Fibroblast of lung (primary cell): ENCODE results near the gene AKAP8. TPM values are rescaled to one million over a fixed set of nuclear protein-coding genes. Genes with fewer than 3 reads are reported as not detected.

Experiments used
- DNase-seq, 2 donors: peaks; one replicate each; pipeline versions ENCODE4 v3.0.0 to v3.0.0-alpha.2; 2010; ENCODE audit warnings: low read depth in 2 of 2
- H2AFZ ChIP-seq: 2 replicates; pipeline ENCODE4 v1.5.1; 2012; ENCODE audit warnings: low read length, control low read depth, inconsistent platforms
- H3K27ac ChIP-seq: 2 replicates; pipeline ENCODE4 v1.5.1; 2011; ENCODE audit warnings: low read length, control low read depth; ENCODE audit not compliant: insufficient read depth
- H3K27me3 ChIP-seq: 2 replicates; pipeline ENCODE4 v1.5.1; 2011; ENCODE audit warnings: mild to moderate bottlenecking, low read length; ENCODE audit not compliant: control insufficient read depth, insufficient read depth
- H3K36me3 ChIP-seq: 2 replicates; pipeline ENCODE4 v1.5.1; 2011; ENCODE audit warnings: low read length; ENCODE audit not compliant: control insufficient read depth, insufficient read depth
- H3K4me1 ChIP-seq: 2 replicates; pipeline ENCODE4 v1.5.1; 2011; ENCODE audit warnings: low read length; ENCODE audit not compliant: control insufficient read depth, insufficient read depth; ENCODE audit errors: extremely low read depth
- H3K4me2 ChIP-seq: 2 replicates; pipeline ENCODE4 v1.5.1; 2011; ENCODE audit warnings: low read length, control low read depth; ENCODE audit not compliant: insufficient read depth; ENCODE audit errors: extremely low read depth
- H3K4me3 ChIP-seq, 4 experiments: fragments of 200-600 bp in 1 of 4; sonication (generic) in 1 of 4; replicated peaks in 1 of 4; 2 replicates each; pipeline ENCODE4 v1.5.1; 2011 to 2016; ENCODE audit warnings: low read length in 4 of 4, low read depth in 3 of 4, mild to moderate bottlenecking in 3 of 4, control low read depth in 2 of 4, inconsistent platforms in 1 of 4, mixed read lengths in 1 of 4; ENCODE audit not compliant: insufficient read depth in 1 of 4; ENCODE audit errors: control extremely low read depth in 1 of 4
- H3K79me2 ChIP-seq: 2 replicates; pipeline ENCODE4 v1.5.1; 2012; ENCODE audit warnings: mild to moderate bottlenecking, low read length, inconsistent platforms; ENCODE audit not compliant: control insufficient read depth, insufficient read depth
- H3K9ac ChIP-seq: 2 replicates; pipeline ENCODE4 v1.5.1; 2011; ENCODE audit warnings: mild to moderate bottlenecking, low read length, control low read depth; ENCODE audit not compliant: insufficient read depth
- H3K9me3 ChIP-seq: 2 replicates; pipeline ENCODE4 v1.5.1; 2012; ENCODE audit warnings: low read depth, low read length; ENCODE audit not compliant: control insufficient read depth, insufficient read depth
- H4K20me1 ChIP-seq: 2 replicates; pipeline ENCODE4 v1.5.1; 2011; ENCODE audit warnings: low read length; ENCODE audit not compliant: control insufficient read depth, insufficient read depth; ENCODE audit errors: extremely low read depth
- EZH2 ChIP-seq: IDR thresholded peaks from 2 replicates; pipeline ENCODE4 v1.5.1; 2012; ENCODE audit warnings: low read length, control low read depth, mild to moderate bottlenecking; ENCODE audit errors: missing control alignments
- polyA plus RNA-seq, 2 donors: library from polyadenylated mRNA; depleted of rRNA in 1 of 2; stranded (reverse) in 1 of 2; unstranded in 1 of 2; fragments of >200 nt; gene quantifications; 2 replicates each; pipeline ENCODE4 v1.2.1, GENCODE V29; 2011 to 2012; ENCODE audit warnings: missing spikeins in 1 of 2
- total RNA-seq: library from RNA; depleted of rRNA; stranded (reverse); fragments of >200 nt; gene quantifications from 2 replicates; pipeline ENCODE4 v1.2.1, GENCODE V29; 2014
- TF ChIP-seq, protein P1 (sequence below), 2 donors: IDR thresholded peaks in 1 of 2; conservative IDR thresholded peaks in 1 of 2; 1 replicate in 1 of 2; 2 replicates in 1 of 2; pipeline ENCODE4 v1.5.1; 2011 to 2012; ENCODE audit warnings: low read length in 2 of 2, control low read depth in 1 of 2, inconsistent platforms in 1 of 2, low read depth in 1 of 2, mild to moderate bottlenecking in 1 of 2

AKAP8 gene
- total and polyA plus RNA-seq, 2 donors (not counting 1 experiment from before 2014, with no cell fraction given), result 9.9 to 13.0 TPM

DNA sequence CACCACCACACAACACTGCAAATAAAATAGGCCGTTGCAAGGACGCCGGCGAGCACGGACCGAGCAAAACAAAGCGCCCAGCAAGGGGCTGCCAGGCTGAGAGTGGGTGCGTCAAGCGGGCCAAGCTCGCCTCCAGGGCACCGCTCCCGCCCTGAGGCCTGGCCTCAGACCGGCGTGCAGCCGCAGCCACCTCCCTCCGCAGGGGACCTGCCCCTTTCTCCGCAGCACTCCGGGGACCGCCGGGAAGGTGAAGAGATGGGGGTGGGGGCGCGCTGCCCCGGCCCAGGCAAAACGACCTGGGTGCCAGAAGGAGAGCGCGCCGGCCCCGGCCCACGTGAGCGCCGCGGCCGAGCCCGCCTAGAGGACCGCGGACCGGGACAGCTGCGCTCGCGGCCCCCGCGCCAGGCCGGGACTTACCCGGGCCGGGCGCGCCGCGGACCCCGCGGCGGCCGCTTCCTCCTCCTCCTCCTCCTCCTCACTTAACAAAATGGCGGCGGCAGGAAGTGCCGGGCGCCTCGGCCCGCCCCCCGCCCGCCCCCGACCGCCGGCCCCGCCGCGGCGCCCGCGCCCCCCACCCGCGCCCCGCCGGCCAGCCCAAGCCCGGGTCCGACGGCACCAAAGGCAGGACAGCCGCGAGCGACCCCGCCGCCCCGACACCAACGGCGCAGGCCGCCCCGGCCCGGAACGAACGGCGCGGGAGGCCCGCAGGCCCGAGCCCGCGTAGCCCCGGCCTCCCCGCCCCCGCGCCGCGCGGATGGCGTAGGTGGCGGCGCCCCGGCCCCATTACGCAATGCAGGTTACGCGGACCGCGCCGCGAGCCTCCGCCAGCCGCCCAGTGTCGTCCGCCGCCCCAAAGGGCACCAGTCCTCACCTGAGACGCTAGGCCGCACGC is 47.9 kb downstream of the AKAP8 start:
- peak overlapping the region; percentile 87 to 95 (median 90) for H3K4me3 ChIP-seq
- no peak overlapping the region for H2AFZ ChIP-seq
- H3K27me3 ChIP-seq, result no peaks in the 10 kb centered on the region
- H3K4me2 ChIP-seq, result peak overlapping the region; percentile 90
- H4K20me1 ChIP-seq, result peaks cover 2% of the 10 kb centered on the region
- H3K27ac ChIP-seq, result peak overlapping the region; percentile 94
- peak; percentile 32 to 33 for DNase-seq
- no peaks in the 10 kb centered on the region for H3K9me3 ChIP-seq
- no peak for TF ChIP-seq EZH2
- TF ChIP-seq, protein P1, sequence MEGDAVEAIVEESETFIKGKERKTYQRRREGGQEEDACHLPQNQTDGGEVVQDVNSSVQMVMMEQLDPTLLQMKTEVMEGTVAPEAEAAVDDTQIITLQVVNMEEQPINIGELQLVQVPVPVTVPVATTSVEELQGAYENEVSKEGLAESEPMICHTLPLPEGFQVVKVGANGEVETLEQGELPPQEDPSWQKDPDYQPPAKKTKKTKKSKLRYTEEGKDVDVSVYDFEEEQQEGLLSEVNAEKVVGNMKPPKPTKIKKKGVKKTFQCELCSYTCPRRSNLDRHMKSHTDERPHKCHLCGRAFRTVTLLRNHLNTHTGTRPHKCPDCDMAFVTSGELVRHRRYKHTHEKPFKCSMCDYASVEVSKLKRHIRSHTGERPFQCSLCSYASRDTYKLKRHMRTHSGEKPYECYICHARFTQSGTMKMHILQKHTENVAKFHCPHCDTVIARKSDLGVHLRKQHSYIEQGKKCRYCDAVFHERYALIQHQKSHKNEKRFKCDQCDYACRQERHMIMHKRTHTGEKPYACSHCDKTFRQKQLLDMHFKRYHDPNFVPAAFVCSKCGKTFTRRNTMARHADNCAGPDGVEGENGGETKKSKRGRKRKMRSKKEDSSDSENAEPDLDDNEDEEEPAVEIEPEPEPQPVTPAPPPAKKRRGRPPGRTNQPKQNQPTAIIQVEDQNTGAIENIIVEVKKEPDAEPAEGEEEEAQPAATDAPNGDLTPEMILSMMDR (conservative IDR thresholded peaks at IDR 0.05 in 1 of 2, IDR thresholded peaks at IDR 0.05 in 1 of 2; ENCODE audit: low read depth in 1 of 2, low read length in 2 of 2), result no peak
- H3K79me2 ChIP-seq, result peaks cover 59% of the 10 kb centered on the region
- peak overlapping the region; percentile 93 for H3K9ac ChIP-seq
- no peaks in the 10 kb centered on the region for H3K36me3 ChIP-seq
- H3K4me1 ChIP-seq, result peaks cover 8% of the 10 kb centered on the region

DNA sequence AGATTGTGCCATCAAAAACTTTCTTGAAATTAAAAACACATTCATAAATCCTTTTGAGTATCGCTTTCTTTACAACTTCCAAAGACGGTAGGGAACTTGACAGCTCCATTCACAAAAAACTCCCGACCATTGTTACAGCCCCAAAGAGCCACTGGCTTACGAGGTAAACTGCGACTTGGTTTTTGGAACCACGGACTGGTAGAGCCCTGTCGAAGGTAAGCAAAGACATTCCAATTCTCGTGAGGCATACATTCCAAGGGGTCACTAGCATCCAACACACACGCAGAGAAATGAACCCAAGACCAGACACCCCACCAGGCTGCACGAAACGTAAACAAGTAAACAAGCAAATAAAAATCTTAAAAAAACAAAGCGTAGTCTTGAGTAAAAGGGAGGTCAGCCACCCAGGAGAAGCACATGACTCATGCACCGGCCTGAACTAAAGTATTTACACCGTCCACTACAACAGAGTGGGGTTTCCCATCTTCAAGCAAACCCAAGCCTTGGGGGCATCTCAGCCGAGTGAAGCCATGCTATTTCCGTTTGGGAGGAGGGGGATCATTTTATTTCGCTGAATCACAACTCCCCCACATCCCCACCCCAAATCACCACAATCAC is 48.7 kb downstream of the AKAP8 start:
- H3K4me2 ChIP-seq, result peak overlapping the region; percentile 90
- no peaks in the 10 kb centered on the region for H3K27me3 ChIP-seq
- H3K4me3 ChIP-seq, result peak overlapping the region; percentile 87 to 95 (median 90)
- H3K36me3 ChIP-seq, result no peaks in the 10 kb centered on the region
- no peak overlapping the region for H2AFZ ChIP-seq
- H3K4me1 ChIP-seq, result peaks cover 13% of the 10 kb centered on the region
- peak overlapping the region; percentile 93 for H3K9ac ChIP-seq
- peak overlapping the region; percentile 94 for H3K27ac ChIP-seq
- H3K9me3 ChIP-seq, result no peaks in the 10 kb centered on the region
- TF ChIP-seq, protein P1 (conservative IDR thresholded peaks at IDR 0.05 in 1 of 2, IDR thresholded peaks at IDR 0.05 in 1 of 2; ENCODE audit: low read depth in 1 of 2, low read length in 2 of 2), result no peak
- no peak for TF ChIP-seq EZH2
- H3K79me2 ChIP-seq, result peaks cover 67% of the 10 kb centered on the region
- peak; percentile 52 to 86 for DNase-seq
- peaks cover 2% of the 10 kb centered on the region for H4K20me1 ChIP-seq

DNA sequence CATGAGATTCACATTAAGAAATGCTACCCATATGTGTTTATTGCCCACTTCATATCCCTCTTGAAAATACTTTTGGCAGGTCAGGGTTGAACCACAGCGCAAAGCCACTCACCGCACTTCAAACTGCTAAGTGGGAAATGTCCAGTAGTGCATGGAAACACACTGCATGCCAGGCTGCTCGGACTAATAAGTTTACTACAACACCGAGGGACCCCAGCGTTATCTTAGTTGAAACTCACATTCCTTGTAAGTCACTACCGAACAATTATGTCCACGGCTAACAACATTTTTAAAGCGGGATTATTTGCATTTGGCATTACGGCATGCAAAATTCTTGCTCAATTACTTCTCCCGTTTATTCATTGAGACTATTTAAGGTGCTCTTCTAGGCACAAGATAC is 51.3 kb downstream of the AKAP8 start:
- no peak overlapping the region for H3K27ac ChIP-seq
- H3K4me3 ChIP-seq, result peak overlapping the region in 1 of 4 experiments; percentile 25
- no peaks in the 10 kb centered on the region for H3K36me3 ChIP-seq
- no peak overlapping the region for H2AFZ ChIP-seq
- H3K9ac ChIP-seq, result no peak overlapping the region
- H4K20me1 ChIP-seq, result peaks cover 2% of the 10 kb centered on the region
- DNase-seq, result peak in 1 of 2 donors; percentile 35
- TF ChIP-seq, protein P1 (conservative IDR thresholded peaks at IDR 0.05 in 1 of 2, IDR thresholded peaks at IDR 0.05 in 1 of 2; ENCODE audit: low read depth in 1 of 2, low read length in 2 of 2), result no peak
- no peak for TF ChIP-seq EZH2
- peak overlapping the region; percentile 49 for H3K4me2 ChIP-seq
- H3K9me3 ChIP-seq, result no peaks in the 10 kb centered on the region
- no peaks in the 10 kb centered on the region for H3K27me3 ChIP-seq
- H3K4me1 ChIP-seq, result peaks cover 23% of the 10 kb centered on the region
- peaks cover 89% of the 10 kb centered on the region for H3K79me2 ChIP-seq
